Astrocyte of the spinal cord (primary cell): ENCODE measurements around the gene SCFD2.
A peak's percentile ranks its signal among the peaks of the same experiment; 100 is the strongest.

ENCODE experiments used
- DNase-seq: peaks from one replicate; pipeline ENCODE4 v3.0.0; 2011; ENCODE audit warnings: low read depth, low spot score
- H3K4me3 ChIP-seq: 2 replicates; pipeline ENCODE4 v1.5.1; 2011; ENCODE audit warnings: low read depth, mild to moderate bottlenecking, low read length, moderate library complexity
- in situ Hi-C: cut with HindIII; loops from 2 replicates; pipeline ENCODE4 v1.10.0; 2017; ENCODE audit warnings: low sequenced_read_pairs
- TF ChIP-seq, protein P1 (sequence below): IDR thresholded peaks from 2 replicates; pipeline ENCODE4 v1.5.1; 2012; ENCODE audit warnings: low read depth, mild to moderate bottlenecking, low read length, inconsistent platforms

Gene SCFD2

DNA sequence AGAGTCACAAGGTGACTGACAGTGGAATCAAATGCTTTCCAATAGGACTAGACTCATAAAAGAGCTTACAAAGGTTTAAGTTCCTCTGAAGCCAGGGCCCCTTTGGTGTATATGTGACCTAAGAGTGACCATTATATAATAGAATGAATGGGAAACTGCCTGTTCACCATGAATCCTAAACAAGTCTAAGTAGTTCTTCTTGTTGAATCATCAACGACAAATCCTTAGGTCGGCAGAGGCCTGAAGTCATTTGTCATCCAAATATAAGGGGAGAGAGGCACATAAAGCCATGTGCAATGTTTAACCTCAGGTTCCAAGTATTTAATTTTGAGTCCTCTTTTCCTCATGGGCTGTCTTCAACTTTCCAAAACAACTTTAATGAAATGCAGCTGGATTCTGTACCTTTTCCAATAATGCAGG, 381.4 kb downstream of the SCFD2 start:
- H3K4me3 ChIP-seq: no peak overlapping the region
- TF ChIP-seq, protein P1, sequence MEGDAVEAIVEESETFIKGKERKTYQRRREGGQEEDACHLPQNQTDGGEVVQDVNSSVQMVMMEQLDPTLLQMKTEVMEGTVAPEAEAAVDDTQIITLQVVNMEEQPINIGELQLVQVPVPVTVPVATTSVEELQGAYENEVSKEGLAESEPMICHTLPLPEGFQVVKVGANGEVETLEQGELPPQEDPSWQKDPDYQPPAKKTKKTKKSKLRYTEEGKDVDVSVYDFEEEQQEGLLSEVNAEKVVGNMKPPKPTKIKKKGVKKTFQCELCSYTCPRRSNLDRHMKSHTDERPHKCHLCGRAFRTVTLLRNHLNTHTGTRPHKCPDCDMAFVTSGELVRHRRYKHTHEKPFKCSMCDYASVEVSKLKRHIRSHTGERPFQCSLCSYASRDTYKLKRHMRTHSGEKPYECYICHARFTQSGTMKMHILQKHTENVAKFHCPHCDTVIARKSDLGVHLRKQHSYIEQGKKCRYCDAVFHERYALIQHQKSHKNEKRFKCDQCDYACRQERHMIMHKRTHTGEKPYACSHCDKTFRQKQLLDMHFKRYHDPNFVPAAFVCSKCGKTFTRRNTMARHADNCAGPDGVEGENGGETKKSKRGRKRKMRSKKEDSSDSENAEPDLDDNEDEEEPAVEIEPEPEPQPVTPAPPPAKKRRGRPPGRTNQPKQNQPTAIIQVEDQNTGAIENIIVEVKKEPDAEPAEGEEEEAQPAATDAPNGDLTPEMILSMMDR: no peak
- DNase-seq: no peak
- in situ Hi-C loops: no loop called here

DNA sequence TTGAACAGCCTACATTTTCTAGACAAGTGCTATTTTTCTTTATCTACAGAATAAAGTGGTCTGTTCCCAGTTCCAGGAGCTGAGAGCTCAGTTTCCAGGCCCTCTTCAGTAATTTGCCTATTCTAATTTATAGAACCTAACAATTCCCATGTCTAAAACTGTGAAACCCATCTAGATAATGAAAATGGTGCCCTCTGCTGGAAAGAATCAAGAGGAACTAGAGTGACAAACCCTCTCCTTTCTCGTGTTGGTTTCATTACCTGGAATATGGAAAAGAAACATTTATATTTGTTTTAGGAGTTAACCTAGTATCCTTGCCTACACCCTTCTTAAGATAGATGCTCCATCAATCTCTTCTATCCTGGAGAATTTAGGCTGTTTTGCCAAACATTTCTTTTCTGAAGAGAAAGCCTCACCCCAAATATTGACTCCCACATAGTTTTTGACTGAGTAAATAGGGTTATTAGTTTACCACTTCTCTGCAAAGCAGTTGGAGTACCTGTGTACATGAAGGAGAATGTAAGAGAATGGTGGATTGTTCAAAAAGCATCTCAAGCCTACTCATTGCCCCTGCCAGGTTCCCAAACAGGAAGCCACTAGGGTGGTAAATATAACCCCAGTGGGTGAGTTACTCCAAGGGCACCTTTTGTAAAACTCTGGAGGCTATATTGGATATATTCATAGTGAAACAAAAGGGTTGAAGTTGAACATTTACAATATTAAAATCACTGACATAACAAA, 382.1 kb downstream of the SCFD2 start:
- TF ChIP-seq, protein P1: peak; percentile 58
- DNase-seq: peak; percentile 69
- no peak overlapping the region for H3K4me3 ChIP-seq
- in situ Hi-C loops: no loop called here

DNA sequence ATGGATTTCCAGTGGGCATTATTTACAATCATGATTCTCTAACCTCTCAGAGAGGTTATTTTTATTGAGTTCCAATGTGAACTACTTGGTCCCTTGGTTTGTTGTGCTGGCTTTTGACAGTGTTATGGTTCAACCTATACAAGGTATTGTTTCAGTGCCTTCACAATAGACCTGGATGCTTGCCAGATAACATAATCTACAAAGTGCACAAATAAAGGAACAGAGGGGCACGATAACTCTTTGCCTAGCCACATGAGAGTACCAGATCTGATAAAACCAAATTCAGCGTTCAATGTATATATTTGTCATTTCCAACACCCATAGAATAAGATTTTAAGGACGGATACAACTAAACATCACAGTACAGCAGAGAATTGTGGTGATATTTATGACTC, 382.9 kb downstream of the SCFD2 start:
- TF ChIP-seq, protein P1: no peak
- H3K4me3 ChIP-seq: no peak overlapping the region
- DNase-seq: no peak
- in situ Hi-C loops: no loop called here

DNA sequence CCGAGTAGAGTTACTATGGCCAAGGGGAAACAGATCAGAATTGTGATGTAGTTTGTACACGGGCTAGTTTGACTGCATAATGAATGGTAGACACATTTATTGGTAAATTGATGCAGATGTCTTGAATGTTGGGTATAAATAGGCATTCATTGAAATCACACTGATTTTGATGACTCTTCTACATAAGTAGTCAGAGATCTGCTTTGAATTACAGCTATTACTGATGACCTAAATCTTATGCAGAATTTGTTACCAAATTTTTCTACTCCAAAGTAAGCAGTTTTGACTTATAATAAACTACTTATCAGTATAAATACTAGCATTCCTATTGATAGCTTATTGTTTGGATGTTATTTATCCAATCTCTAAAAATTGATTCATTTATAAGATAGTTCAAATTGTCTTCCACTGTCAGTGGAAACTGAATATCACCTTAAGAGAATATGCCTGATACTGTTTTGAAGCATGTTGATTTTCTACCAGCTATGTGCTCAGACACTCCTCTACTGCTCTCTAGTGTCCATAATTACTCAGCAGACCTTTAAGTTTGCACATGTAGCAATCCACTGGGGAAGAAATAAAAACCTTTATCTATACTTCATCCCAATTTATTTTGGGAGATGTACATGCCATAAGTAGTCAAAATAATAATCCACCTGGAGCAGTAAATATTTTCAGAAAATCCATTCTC, 383.5 kb downstream of the SCFD2 start:
- TF ChIP-seq, protein P1: peak; percentile 74
- DNase-seq: peak; percentile 76
- no peak overlapping the region for H3K4me3 ChIP-seq
- in situ Hi-C loops: no loop called here

DNA sequence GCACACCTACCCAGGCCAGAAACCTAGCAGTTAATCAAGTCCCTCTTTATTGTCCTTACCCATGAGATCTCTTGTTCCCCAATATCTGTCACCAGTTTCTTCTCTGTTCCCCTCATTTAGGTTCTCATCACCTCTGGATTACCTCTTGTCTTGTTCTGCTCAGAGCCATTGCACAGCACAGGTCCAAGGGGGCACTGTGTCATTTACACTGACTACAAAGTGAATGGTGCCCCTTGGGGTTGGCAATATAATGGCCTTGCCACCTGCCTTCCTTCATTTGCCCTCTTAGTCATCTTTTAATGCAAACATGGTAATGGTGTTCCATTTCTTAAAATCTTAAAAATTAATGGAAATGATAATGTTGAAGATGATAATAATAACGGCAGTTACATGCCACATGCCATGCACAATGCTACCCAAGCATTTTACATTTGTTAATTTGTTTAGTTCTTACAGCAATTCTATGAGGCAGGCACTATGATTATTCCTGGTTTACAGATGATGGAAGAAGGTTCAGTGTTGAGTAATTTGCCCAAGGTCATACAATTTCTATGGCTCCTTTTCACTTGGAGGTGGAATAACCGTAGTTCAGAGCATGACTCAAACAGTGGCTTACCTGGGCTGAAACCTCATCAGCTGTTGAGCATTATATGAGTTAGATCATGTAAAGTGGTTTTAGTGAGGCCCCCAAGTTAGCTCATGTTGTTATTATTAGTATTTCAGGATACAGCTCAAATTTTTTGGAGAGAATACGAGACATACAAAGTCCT, 385.9 kb downstream of the SCFD2 start:
- H3K4me3 ChIP-seq: no peak overlapping the region
- in situ Hi-C loops: no loop called here
- no peak for DNase-seq
- TF ChIP-seq, protein P1: no peak

DNA sequence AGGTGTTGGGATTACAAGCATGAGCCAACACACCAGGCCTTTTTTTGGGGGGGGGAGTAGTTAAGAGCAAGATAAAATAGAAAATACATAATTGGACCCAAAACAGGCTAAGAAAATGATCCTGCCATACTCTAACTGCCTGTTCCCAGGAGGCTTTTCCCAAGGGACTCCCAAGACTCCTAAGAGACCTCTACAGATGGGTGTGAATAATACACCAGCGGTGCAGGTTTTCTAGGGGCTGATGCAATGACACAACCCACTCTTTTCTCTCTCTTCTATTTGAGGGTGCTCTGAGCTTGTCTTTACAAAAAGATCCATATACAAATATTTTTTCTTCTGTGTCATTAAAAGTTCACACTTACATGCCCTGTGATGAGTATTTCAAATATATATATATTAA, 386.8 kb downstream of the SCFD2 start:
- no peak for DNase-seq
- H3K4me3 ChIP-seq: no peak overlapping the region
- in situ Hi-C loops: no loop called here
- TF ChIP-seq, protein P1: no peak
